Measurements from ENCODE around the gene TMEM238.

The TMEM238 gene

GRCh38 chr19:55384920-55385723, 1.0 kb upstream of the TMEM238 start:
- DNase-seq, result peak; percentile 94

DNA sequence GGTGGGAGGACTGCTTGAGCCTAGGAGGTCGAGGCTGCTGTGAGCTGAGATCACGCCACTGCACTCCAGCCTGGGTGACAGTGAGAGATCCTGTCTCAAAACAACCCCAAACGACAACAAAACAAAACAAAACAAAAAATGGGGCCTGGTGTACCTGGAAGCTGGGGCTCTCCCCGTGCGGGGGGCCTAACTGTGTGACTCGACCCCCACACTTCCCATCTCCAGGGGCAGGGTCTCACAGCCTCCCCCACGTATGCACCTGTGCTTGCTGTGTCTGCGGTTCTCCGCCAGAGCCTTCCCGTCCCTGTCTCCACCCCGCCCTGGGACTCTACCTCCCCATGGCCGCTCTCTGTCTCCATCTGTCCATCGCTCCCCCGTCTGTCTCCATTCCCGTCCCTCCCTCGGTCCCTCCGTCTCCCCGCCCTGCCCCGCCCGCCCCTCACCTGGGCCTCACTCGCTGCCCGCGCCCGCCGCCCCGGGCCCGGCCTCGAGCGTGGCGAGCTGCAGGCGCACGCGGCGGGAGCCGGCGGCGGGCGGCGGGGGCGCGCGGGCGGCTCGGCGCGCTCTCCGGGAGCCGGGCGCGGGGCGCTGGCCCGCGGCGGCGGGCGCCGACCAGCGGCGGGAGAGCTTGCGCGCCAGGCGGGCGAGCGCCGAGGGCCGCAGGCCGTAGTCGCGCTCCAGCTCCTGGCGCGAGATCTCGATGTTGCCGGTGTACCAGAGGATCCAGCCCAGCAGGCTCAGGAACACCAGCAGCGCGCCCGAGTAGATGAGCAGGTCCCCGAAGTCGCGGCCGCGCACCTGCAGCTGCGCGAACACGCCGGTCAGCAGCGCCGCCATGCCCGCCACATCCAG, 587 bp downstream of the TMEM238 start:
- in situ Hi-C loops (cut with HindIII; ENCODE audit: low pct_ligation_motif_present, low pct_unique_long_range_greater_than_20kb, low sequenced_read_pairs), result no loop called here

More at GRCh38 chr19:55384920-55385723, 1.0 kb upstream of the TMEM238 start:
- in situ Hi-C loops (cut with HindIII; ENCODE audit: low pct_ligation_motif_present, low pct_unique_long_range_greater_than_20kb, low sequenced_read_pairs), result no loop called here

GRCh38 chr19:55382522-55383054, 1.5 kb downstream of the TMEM238 start:
- DNase-seq, result no peak
- in situ Hi-C loops (cut with HindIII; ENCODE audit: low pct_ligation_motif_present, low pct_unique_long_range_greater_than_20kb, low sequenced_read_pairs), result no loop called here

More for the DNA sequence above, 587 bp downstream of the TMEM238 start:
- DNase-seq, result peak; percentile 70

- in situ Hi-C loops (cut with HindIII; ENCODE audit: low pct_ligation_motif_present, low pct_unique_long_range_greater_than_20kb, low sequenced_read_pairs), result no loop called here
Observed at GRCh38 chr19:55382013-55382412, 2.1 kb downstream of the TMEM238 start.

DNA sequence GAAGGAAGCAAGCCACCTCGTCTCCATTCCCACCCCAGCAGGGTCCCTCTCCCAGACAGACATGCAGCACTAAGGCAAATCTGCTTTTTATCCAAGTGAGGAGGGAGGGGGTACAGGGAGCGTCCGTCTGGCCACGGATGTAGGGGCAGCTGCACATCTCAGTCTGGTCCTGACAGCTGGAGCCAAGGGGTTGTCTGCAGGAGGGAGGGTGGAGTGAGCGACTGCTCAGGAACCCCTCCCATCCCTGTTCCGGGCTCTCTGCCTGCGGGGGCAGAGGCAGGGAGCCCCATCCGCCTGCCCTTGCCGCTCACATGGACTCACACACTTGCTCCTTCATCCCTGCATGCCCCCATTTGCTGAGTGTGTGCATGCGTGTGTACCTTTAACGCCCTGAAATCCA, 4.9 kb downstream of the TMEM238 start:
- in situ Hi-C loops (cut with HindIII; ENCODE audit: low pct_ligation_motif_present, low pct_unique_long_range_greater_than_20kb, low sequenced_read_pairs), result no loop called here
- DNase-seq, result no peak

More at GRCh38 chr19:55382013-55382412, 2.1 kb downstream of the TMEM238 start:
- DNase-seq, result no peak

GRCh38 chr19:55377356-55378131, 6.5 kb downstream of the TMEM238 start:
- no peak for DNase-seq
- in situ Hi-C loops (cut with HindIII; ENCODE audit: low pct_ligation_motif_present, low pct_unique_long_range_greater_than_20kb, low sequenced_read_pairs), result no loop called here

GRCh38 chr19:55376241-55376933, 7.7 kb downstream of the TMEM238 start, which contains the start of gene TMEM190:
TMEM190 (plus strand) TSS chr19:55376826; CDS start chr19:55376854, 28 bp downstream.
- no peak for DNase-seq
- in situ Hi-C loops (cut with HindIII; ENCODE audit: low pct_ligation_motif_present, low pct_unique_long_range_greater_than_20kb, low sequenced_read_pairs), result no loop called here

- in situ Hi-C loops (cut with HindIII; ENCODE audit: low pct_ligation_motif_present, low pct_unique_long_range_greater_than_20kb, low sequenced_read_pairs), result no loop called here
- peak; percentile 11 for DNase-seq
Observed at GRCh38 chr19:55373993-55374757, 9.9 kb downstream of the TMEM238 start.

DNA sequence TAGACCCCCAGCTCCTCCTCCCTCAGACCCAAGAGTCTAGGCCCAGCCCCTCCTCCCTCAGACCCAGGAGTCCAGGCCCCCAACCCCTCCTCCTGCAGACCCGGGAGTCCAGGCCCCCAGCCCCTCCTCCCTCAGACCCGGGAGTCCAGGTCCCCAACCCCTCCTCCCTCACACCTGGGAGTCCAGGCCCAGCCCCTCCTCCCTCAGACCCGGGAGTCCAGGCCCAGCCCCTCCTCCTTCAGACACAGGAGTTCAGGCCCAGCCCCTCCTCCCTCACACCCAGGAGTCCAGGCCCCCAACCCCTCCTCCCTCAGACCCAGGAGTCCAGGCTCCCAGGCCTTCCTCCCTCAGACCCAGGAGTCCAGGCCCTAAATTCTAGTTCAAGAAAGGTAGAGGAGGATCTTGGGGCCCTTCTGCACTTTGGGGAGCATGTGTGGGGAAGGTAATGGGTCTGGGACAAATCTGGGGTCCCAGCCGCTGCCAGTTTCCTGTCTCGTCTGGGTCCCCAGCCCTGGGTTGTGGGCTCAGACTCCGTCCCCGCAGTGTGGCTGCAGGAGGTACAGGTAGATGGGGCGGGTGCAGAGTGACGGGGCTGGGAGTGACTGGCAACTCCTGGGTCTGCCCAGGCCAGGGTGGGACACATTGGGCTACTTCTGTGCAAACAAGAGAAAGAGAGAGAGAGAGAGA, 10.6 kb downstream of the TMEM238 start:
- no peak for DNase-seq
- in situ Hi-C loops (cut with HindIII; ENCODE audit: low pct_ligation_motif_present, low pct_unique_long_range_greater_than_20kb, low sequenced_read_pairs), result no loop called here

DNA sequence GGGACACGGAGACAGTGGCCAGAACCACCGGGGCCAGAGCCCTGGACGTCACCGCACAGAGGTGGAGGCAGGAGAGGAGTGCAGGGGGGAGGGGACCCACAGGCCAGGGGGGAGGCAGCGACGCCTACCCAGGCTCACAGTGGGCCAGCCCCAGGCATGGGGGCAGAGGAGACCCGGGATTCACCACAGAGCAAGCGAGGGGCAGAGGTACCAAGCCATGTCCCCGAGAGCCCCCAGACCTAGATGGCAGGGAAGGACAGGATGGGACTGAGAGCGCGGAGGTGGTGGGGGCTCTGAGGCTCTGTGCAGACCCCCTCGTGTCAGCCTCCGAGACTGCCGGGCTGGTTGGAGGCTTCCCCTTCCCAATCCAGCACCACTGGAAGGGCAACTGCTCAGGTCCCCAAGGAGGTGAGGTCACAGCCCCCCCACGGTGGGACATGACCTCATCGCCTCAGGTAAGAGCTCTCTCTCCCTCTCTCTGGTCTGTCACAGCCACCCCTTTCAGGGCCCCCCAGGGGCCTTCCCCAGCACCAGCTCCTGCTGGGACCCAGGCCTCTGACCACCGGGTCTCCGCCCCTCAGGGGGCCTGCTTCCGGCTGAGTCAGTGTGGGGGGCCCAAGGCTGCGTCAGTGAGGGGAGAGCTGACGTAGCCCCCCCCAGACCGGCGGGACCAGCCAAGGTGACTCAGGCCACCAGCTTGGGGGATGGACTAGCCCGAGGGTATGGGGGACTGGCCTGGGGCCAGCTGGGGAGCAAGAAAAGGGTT, 11.6 kb downstream of the TMEM238 start:
- in situ Hi-C loops (cut with HindIII; ENCODE audit: low pct_ligation_motif_present, low pct_unique_long_range_greater_than_20kb, low sequenced_read_pairs), result no loop called here
- DNase-seq, result no peak

GRCh38 chr19:55370305-55370988, 13.6 kb downstream of the TMEM238 start, which contains the start of gene IL11:
IL11 (minus strand) TSS chr19:55370463; CDS start chr19:55370310, 153 bp downstream.
- DNase-seq, result peak; percentile 33
- in situ Hi-C loops (cut with HindIII; ENCODE audit: low pct_ligation_motif_present, low pct_unique_long_range_greater_than_20kb, low sequenced_read_pairs), result no loop called here

- DNase-seq, result peak; percentile 64
- in situ Hi-C loops (cut with HindIII; ENCODE audit: low pct_ligation_motif_present, low pct_unique_long_range_greater_than_20kb, low sequenced_read_pairs), result no loop called here
Observed at GRCh38 chr19:55369653-55370304, 14.3 kb downstream of the TMEM238 start.

DNA sequence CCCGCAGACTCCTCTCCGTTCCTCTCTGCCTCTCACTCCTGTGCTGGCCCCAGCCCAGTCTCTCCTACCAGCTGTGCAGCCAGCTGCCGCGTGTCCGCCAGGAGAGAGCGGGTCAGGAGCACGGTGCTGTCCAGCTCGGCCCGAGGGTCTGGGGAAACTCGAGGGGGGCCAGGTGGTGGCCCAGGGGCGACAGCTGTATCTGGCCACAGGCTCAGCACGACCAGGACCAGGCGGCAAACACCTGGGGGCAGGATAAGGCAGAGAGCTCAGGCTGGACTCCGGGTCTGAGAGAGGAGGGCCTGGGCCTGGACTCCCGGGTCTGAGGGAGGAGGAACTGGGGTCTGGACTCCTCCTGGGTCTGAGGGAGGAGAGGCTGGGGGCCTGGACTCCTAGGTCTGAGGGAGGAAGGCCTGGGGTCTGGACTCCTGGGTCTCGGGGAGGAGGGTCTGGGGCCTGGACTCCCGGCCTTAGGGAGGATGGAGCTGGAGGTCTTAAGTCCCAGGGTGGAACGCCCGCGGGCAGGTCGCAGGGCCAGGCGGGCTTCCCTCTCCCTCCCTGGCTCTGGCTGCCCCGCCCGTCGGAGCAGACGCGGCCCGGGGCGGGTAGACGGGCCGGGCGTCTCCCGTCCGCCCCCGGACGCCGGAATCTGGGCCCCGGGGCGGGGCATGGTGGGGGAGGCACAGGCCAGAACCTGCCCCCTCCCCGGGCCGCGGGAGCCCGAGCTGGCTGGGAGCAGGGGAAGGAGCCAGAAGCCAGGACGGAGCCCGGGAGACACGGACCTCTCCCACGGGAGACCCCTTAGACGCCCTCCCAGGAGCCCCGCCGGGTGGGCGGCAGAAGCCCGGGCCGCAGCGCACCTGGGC, 15.2 kb downstream of the TMEM238 start:
- in situ Hi-C loops (cut with HindIII; ENCODE audit: low pct_ligation_motif_present, low pct_unique_long_range_greater_than_20kb, low sequenced_read_pairs), result no loop called here
- no peak for DNase-seq

DNA sequence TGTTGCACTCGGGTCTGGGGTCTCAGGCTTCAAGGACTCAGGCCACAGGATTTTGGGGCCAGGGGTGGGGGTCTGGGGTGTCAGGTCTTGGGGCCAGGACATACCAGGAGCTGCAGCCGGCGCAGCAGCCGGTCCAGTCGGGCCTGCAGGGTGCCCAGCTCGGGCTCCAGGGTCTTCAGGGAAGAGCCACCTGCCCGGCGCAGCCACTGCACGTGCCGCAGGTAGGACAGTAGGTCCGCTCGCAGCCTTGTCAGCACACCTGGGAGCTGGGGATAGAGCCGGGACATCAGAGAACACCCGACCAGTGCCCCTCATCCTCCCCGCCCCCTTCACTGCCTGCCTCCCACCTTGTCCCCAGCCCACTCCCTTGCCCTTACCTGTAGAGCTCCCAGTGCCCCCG, 16.0 kb downstream of the TMEM238 start:
- in situ Hi-C loops (cut with HindIII; ENCODE audit: low pct_ligation_motif_present, low pct_unique_long_range_greater_than_20kb, low sequenced_read_pairs), result no loop called here
- DNase-seq, result no peak
